ENCODE data around the gene MASP2.

GRCh38 chr1:11053758-11054137 lies 6.7 kb upstream of the MASP2 start:
- TF ChIP-seq CTCF (IDR thresholded peaks at IDR 0.05) (no peak), EZH2 (IDR thresholded peaks at IDR 0.05; ENCODE audit: borderline replicate concordance, insufficient read depth, low read depth, low read length, poor library complexity, severe bottlenecking) (no peak)
